MM.1S (cell line): ENCODE measurements around the gene IFNGR2.
"Not testable (repeated sequence)": the region's sequence is repeated elsewhere in the genome, so short reads cannot be mapped to it uniquely, and the experiment has no call there.

ENCODE experiments used
- CTCF ChIP-seq: fragments of 300-600 bp; sonication (generic); IDR thresholded peaks from 2 replicates; pipeline ENCODE4 v1.5.1; 2016; ENCODE audit warnings: antibody characterized with exemption, low read length, mixed read lengths
- EZH2phosphoT487 ChIP-seq: fragments of 300-600 bp; sonication (generic); IDR thresholded peaks from 2 replicates; pipeline ENCODE4 v1.6.1; 2018; ENCODE audit warnings: antibody characterized with exemption, low read length

DNA sequence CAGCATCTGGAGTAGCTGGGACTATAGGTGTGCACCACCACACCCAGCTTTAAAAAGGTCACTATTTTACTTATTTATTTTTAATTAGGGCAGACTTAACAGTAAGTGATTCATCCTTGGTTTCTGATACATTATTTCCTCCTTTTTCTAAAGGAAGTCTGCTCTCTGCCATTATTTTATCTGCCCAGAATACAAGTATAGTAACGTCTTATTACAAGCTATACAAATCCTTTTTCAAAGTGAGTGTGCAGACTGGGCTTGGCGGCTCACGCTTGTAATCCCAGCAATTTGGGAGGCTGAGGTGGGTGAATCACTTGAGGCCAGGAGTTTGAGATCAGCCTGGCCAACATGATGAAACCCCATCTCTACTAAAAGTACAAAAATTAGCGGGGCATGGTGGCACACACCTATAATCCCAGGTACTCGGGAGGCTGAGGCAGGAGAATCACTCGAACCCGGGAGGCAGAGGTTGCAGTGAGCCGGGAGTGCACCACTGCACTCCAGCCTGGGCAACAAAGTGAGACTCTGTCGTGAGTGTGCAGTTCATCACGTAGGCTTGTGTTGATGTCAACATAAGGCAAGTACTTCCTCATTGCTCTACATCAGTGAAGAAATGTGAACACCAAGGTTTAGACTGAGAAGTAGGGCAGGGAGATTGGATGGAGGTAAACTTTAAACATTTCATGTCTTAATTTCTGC, 39.2 kb upstream of the IFNGR2 start:
- TF ChIP-seq EZH2phosphoT487, CTCF: not testable (repeated sequence)
